B cell (primary cell): Measurements from ENCODE around the gene CCL19. TPM values are rescaled to one million over a fixed set of nuclear protein-coding genes. Genes with fewer than 3 reads are reported as not detected.

Experiments
- ATAC-seq: fragments of 200-7000 bp; cut with Tn5 transposase; one replicate; pipeline ENCODE4 v1.10.0; 2021; ENCODE audit warnings: low read depth, mild to moderate bottlenecking, moderate number of reproducible peaks, moderate library complexity
- CTCF ChIA-PET: fragments of 350-600 bp; sonication (Branson Sonifier 250); formaldehyde crosslinking; loops from one replicate; lab custom pipeline; 2021; ENCODE audit warnings: antibody characterized with exemption, inconsistent platforms; lab: Charles Lee
- POLR2A ChIA-PET: fragments of 350-600 bp; sonication (Branson Sonifier 250); formaldehyde crosslinking; loops from one replicate; lab custom pipeline; 2021; ENCODE audit warnings: antibody characterized with exemption; lab: Charles Lee
- DNase-seq: peaks from one replicate; pipeline ENCODE4 v3.0.0; 2013
- H2AFZ ChIP-seq: 2 replicates; pipeline ENCODE4 v1.6.1; 2012; ENCODE audit warnings: mild to moderate bottlenecking, low read depth, low read length; ENCODE audit not compliant: insufficient read depth, poor library complexity, severe bottlenecking
- H3K27ac ChIP-seq, 2 donors: 1 replicate in 1 of 2; 2 replicates in 1 of 2; pipeline ENCODE4 v1.5.1; 2012 to 2013; ENCODE audit warnings: low read length in 2 of 2, mild to moderate bottlenecking in 2 of 2, moderate library complexity in 1 of 2
- H3K27me3 ChIP-seq, 4 experiments: fragments of 200-600 bp in 1 of 4; sonication (generic) in 1 of 4; replicated peaks in 1 of 4; 1 replicate in 2 of 4; 2 replicates in 2 of 4; pipeline versions ENCODE4 v1.6.1 to v1.7.0; 2013 to 2016; ENCODE audit warnings: low read length in 3 of 4, mild to moderate bottlenecking in 2 of 4, mixed read lengths in 1 of 4, moderate library complexity in 1 of 4; ENCODE audit not compliant: insufficient read depth in 4 of 4, control insufficient read depth in 3 of 4; ENCODE audit errors: control extremely low read depth in 1 of 4
- H3K36me3 ChIP-seq, 2 experiments: replicated peaks in 1 of 2; 1 replicate in 1 of 2; 2 replicates in 1 of 2; pipeline versions ENCODE4 v1.6.1 to v1.7.1; 2013; ENCODE audit warnings: low read length in 1 of 2; ENCODE audit not compliant: insufficient read depth in 2 of 2, control insufficient read depth in 1 of 2; ENCODE audit errors: control extremely low read depth in 1 of 2, extremely low read depth in 1 of 2
- H3K4me1 ChIP-seq, 2 donors: fragments of 200-600 bp in 1 of 2; sonication (generic) in 1 of 2; 1 replicate in 1 of 2; 2 replicates in 1 of 2; pipeline versions ENCODE4 v1.5.1 to v1.6.1; 2013 to 2017; ENCODE audit warnings: low read length in 2 of 2; ENCODE audit not compliant: control insufficient read depth in 2 of 2, insufficient read depth in 2 of 2
- H3K4me2 ChIP-seq: replicated peaks from 2 replicates; pipeline ENCODE3; 2012; ENCODE audit warnings: mild to moderate bottlenecking, low read depth, low read length; ENCODE audit not compliant: poor library complexity, severe bottlenecking
- H3K4me3 ChIP-seq, 5 experiments: fragments of 200-600 bp in 1 of 5; sonication (generic) in 1 of 5; 1 replicate in 3 of 5; 2 replicates in 2 of 5; pipeline versions ENCODE4 v1.5.1 to v1.7.0; 2011 to 2016; ENCODE audit warnings: low read length in 4 of 5, mild to moderate bottlenecking in 4 of 5, low read depth in 2 of 5, control low read depth in 1 of 5, moderate library complexity in 1 of 5; ENCODE audit not compliant: insufficient read depth in 1 of 5; ENCODE audit errors: control extremely low read depth in 1 of 5, extremely low read depth in 1 of 5
- H3K79me2 ChIP-seq: fragments of 200-600 bp; sonication (generic); one replicate; pipeline ENCODE4 v1.6.0; 2016; ENCODE audit warnings: low read length; ENCODE audit not compliant: control insufficient read depth, insufficient read depth
- H3K9ac ChIP-seq: fragments of 200-600 bp; sonication (generic); 2 replicates; pipeline ENCODE4 v1.6.1; 2017; ENCODE audit warnings: mild to moderate bottlenecking, low read length, moderate library complexity
- H3K9me3 ChIP-seq, 3 donors: one replicate each; pipeline versions ENCODE4 v1.6.1 to v1.7.1; 2013; ENCODE audit warnings: low read length in 2 of 3; ENCODE audit not compliant: control insufficient read depth in 2 of 3, insufficient read depth in 1 of 3; ENCODE audit errors: control extremely low read depth in 1 of 3
- H4K20me1 ChIP-seq: 2 replicates; pipeline ENCODE4 v1.6.0; 2012; ENCODE audit warnings: mild to moderate bottlenecking, low read length; ENCODE audit not compliant: insufficient read depth, control insufficient read depth, poor library complexity, severe bottlenecking
- H3K27ac Mint-ChIP-seq: one replicate; pipeline ENCODE4 v1.8.0; 2021; ENCODE audit warnings: mixed read lengths
- H3K27me3 Mint-ChIP-seq: one replicate; pipeline ENCODE4 v1.8.0; 2021; ENCODE audit warnings: mixed read lengths
- H3K4me1 Mint-ChIP-seq: one replicate; pipeline ENCODE4 v1.8.0; 2021; ENCODE audit warnings: mixed read lengths
- H3K4me3 Mint-ChIP-seq: one replicate; pipeline ENCODE4 v1.8.0; 2021; ENCODE audit warnings: mixed read lengths
- H3K9me3 Mint-ChIP-seq: one replicate; pipeline ENCODE4 v1.8.0; 2022; ENCODE audit warnings: mixed read lengths; ENCODE audit not compliant: insufficient read depth
- CTCF ChIP-seq: fragments of 200-600 bp; IDR thresholded peaks from one replicate; pipeline ENCODE4 v1.8.0; 2022; ENCODE audit warnings: antibody characterized with exemption, mild to moderate bottlenecking
- EZH2 ChIP-seq: IDR thresholded peaks from 2 replicates; pipeline ENCODE4 v1.6.1; 2012; ENCODE audit warnings: borderline replicate concordance, low read depth, mild to moderate bottlenecking, moderate library complexity, low read length; ENCODE audit not compliant: insufficient read depth, poor library complexity, severe bottlenecking
- WGBS: methylation state at CpG from one replicate; pipeline ENCODE4 v1.1.5; 2013; ENCODE audit warnings: missing lambda C conversion rate; ENCODE audit not compliant: insufficient coverage; 5-methylcytosine and 5-hydroxymethylcytosine counted together
- intact Hi-C: fragments of 100-400 bp; cut with micrococcal nuclease; formaldehyde crosslinking; loops from one replicate; pipeline ENCODE4 v1.10.0; 2022
- polyA plus RNA-seq: library from polyadenylated mRNA; depleted of rRNA; stranded (reverse); fragments of >200 nt; gene quantifications from 2 replicates; pipeline ENCODE4 v1.2.3, GENCODE V29; 2012
- total RNA-seq, 2 donors: library from RNA; stranded (reverse); fragments of 120-200 nt in 1 of 2; gene quantifications; 1 replicate in 1 of 2; 2 replicates in 1 of 2; pipeline versions ENCODE4 v1.2.3 to v1.2.4, GENCODE V29; 2013 to 2022

The CCL19 gene
- total and polyA plus RNA-seq, 2 donors (not counting 1 experiment from before 2014, with no cell fraction given): not detected

- peaks cover 21% of the 10 kb centered on the region for H3K27me3 Mint-ChIP-seq
- H2AFZ ChIP-seq: no peak overlapping the region
- H3K9me3 ChIP-seq: no peaks in the 10 kb centered on the region
- no peaks in the 10 kb centered on the region for H4K20me1 ChIP-seq
- no peaks in the 10 kb centered on the region for H3K9me3 Mint-ChIP-seq
- H3K27ac ChIP-seq: no peak overlapping the region
- DNase-seq (no peak), ATAC-seq (no peak)
- H3K27ac Mint-ChIP-seq: no peak overlapping the region
- ChIA-PET POLR2A (no interaction called here), CTCF (interaction anchor here (2.4 kb wide), 1 partner anchor 9 kb away, joined by 9 read pairs; no protein-coding TSS in a partner anchor)
- no peak overlapping the region for H3K4me2 ChIP-seq
- H3K4me3 Mint-ChIP-seq: no peak overlapping the region
- TF ChIP-seq EZH2: no peak
- no peak for TF ChIP-seq CTCF
- intact Hi-C loops: no loop called here
- WGBS: no CpG with 5 or more reads among the region's 2 CpGs
- H3K4me1 Mint-ChIP-seq: no peaks in the 10 kb centered on the region
- no peaks in the 10 kb centered on the region for H3K79me2 ChIP-seq
- H3K36me3 ChIP-seq: no peaks in the 10 kb centered on the region
- H3K4me1 ChIP-seq: no peaks in the 10 kb centered on the region
- no peak overlapping the region for H3K9ac ChIP-seq
- peaks cover 0 to 10% (median 0%) of the 10 kb centered on the region in 4 experiments for H3K27me3 ChIP-seq
- no peak overlapping the region for H3K4me3 ChIP-seq
These were observed 2.5 kb upstream of the CCL19 start for GRCh38 chr9:34693560-34693959.

- H3K4me3 Mint-ChIP-seq: no peak overlapping the region
- ATAC-seq: no peak
- CTCF ChIA-PET: interaction anchor here (2.4 kb wide), 1 partner anchor 11 kb away, joined by 9 read pairs; no protein-coding TSS in a partner anchor
These were observed 850 bp upstream of the CCL19 start for GRCh38 chr9:34691936-34692315.

More at GRCh38 chr9:34691936-34692315, 850 bp upstream of the CCL19 start:
- Histone ChIP-seq H3K36me3 (no peaks in the 10 kb centered on the region), H3K9me3 (no peaks in the 10 kb centered on the region), H3K4me1 (peaks cover 0 to 4% of the 10 kb centered on the region in 2 donors), H2AFZ (no peak overlapping the region), H4K20me1 (no peaks in the 10 kb centered on the region), H3K79me2 (no peaks in the 10 kb centered on the region), H3K4me3 (no peak overlapping the region), H3K27me3 (peaks cover 0 to 9% (median 0%) of the 10 kb centered on the region in 4 experiments), H3K27ac (no peak overlapping the region), H3K4me2 (no peak overlapping the region), H3K9ac (no peak overlapping the region)
- intact Hi-C loops: no loop called here
- peaks cover 19% of the 10 kb centered on the region for H3K27me3 Mint-ChIP-seq
- no peaks in the 10 kb centered on the region for H3K4me1 Mint-ChIP-seq
- no CpG with 5 or more reads among the region's 5 CpGs for WGBS
- H3K9me3 Mint-ChIP-seq: no peaks in the 10 kb centered on the region
- DNase-seq: no peak
- POLR2A ChIA-PET: no interaction called here
- TF ChIP-seq CTCF: no peak
- TF ChIP-seq EZH2: no peak
- H3K27ac Mint-ChIP-seq: no peak overlapping the region
